ENCODE data around the gene ROCK2.

GRCh38 chr2:11257078-11257477 is 87.4 kb downstream of the ROCK2 start:
- TF ChIP-seq CTCF (conservative IDR thresholded peaks at IDR 0.05 in 1 of 2, IDR thresholded peaks at IDR 0.05 in 1 of 2; ENCODE audit: low read depth in 1 of 2, low read length in 2 of 2) (no peak), EZH2 (IDR thresholded peaks at IDR 0.05; ENCODE audit: low read length, missing control alignments) (no peak)
